ENCODE results near the gene C1orf35.

- TF ChIP-seq POLR2A (IDR thresholded peaks at IDR 0.05; ENCODE audit: low read length), result no peak
- no peak for TF ChIP-seq GATA1 (IDR thresholded peaks at IDR 0.05; ENCODE audit: low read depth, low read length)
Measured at GRCh38 chr1:228070851-228071250, 32.3 kb downstream of the C1orf35 start.

All from erythroblast (primary cell).